HEK293T (cell line): ENCODE data around the gene KRTAP4-9.
"Not testable (repeated sequence)": the region's sequence is repeated elsewhere in the genome, so short reads cannot be mapped to it uniquely, and the experiment has no call there.

Experiments used
- CTCF ChIA-PET: fragments of 350-600 bp; formaldehyde crosslinking; extraction: SDS; loops from one replicate; lab custom pipeline; 2021; ENCODE audit warnings: antibody characterized with exemption, inconsistent platforms; lab: Yijun Ruan, JAX
- POLR2A ChIA-PET: fragments of 350-600 bp; formaldehyde crosslinking; extraction: SDS; loops from one replicate; lab custom pipeline; 2020; ENCODE audit warnings: antibody characterized with exemption, inconsistent platforms; lab: Yijun Ruan, JAX
- DNase-seq: peaks from one replicate; pipeline ENCODE4 v3.0.0; 2012; ENCODE audit warnings: mixed read lengths; ENCODE audit errors: extremely low spot score
- ARNT ChIP-seq: fragments of 450-650 bp; IDR thresholded peaks from 2 replicates; pipeline ENCODE4 v1.6.1; 2017; ENCODE audit warnings: mild to moderate bottlenecking
- BHLHE40 ChIP-seq: fragments of 450-650 bp; IDR thresholded peaks from 2 replicates; pipeline ENCODE4 v1.6.1; 2016; ENCODE audit warnings: mild to moderate bottlenecking, moderate library complexity, borderline replicate concordance
- CTBP1 ChIP-seq: fragments of 450-650 bp; IDR thresholded peaks from 2 replicates; pipeline ENCODE4 v1.6.1; 2016; ENCODE audit warnings: borderline replicate concordance
- ELF4 ChIP-seq: fragments of 450-650 bp; IDR thresholded peaks from 2 replicates; pipeline ENCODE4 v1.6.1; 2017; ENCODE audit warnings: antibody characterized with exemption
- FOXA1 ChIP-seq: fragments of 450-650 bp; IDR thresholded peaks from 2 replicates; pipeline ENCODE4 v1.6.1; 2016; ENCODE audit warnings: mild to moderate bottlenecking
- FOXK2 ChIP-seq: fragments of 450-650 bp; IDR thresholded peaks from 2 replicates; pipeline ENCODE4 v1.6.1; 2016; ENCODE audit warnings: mild to moderate bottlenecking
- FOXM1 ChIP-seq: fragments of 450-650 bp; IDR thresholded peaks from 2 replicates; pipeline ENCODE4 v1.6.1; 2017; ENCODE audit warnings: mild to moderate bottlenecking, borderline replicate concordance
- HDGF ChIP-seq: fragments of 450-650 bp; IDR thresholded peaks from 2 replicates; pipeline ENCODE4 v1.6.1; 2017; ENCODE audit warnings: antibody characterized with exemption, borderline replicate concordance
- L3MBTL2 ChIP-seq: fragments of 450-650 bp; conservative IDR thresholded peaks from 2 replicates; pipeline ENCODE4 v1.6.1; 2016; ENCODE audit warnings: mild to moderate bottlenecking
- LEF1 ChIP-seq: fragments of 450-650 bp; IDR thresholded peaks from 2 replicates; pipeline ENCODE4 v1.6.1; 2017; ENCODE audit warnings: mild to moderate bottlenecking, borderline replicate concordance
- NFRKB ChIP-seq: fragments of 450-650 bp; IDR thresholded peaks from 2 replicates; pipeline ENCODE4 v1.6.1; 2016; ENCODE audit warnings: mild to moderate bottlenecking, moderate library complexity
- PKNOX1 ChIP-seq: fragments of 450-650 bp; IDR thresholded peaks from 2 replicates; pipeline ENCODE4 v1.6.1; 2016
- SP1 ChIP-seq: fragments of 450-650 bp; IDR thresholded peaks from 2 replicates; pipeline ENCODE4 v1.6.1; 2017
- SUZ12 ChIP-seq: fragments of 450-650 bp; IDR thresholded peaks from 2 replicates; pipeline ENCODE4 v1.6.1; 2016; ENCODE audit warnings: mild to moderate bottlenecking
- TARDBP ChIP-seq: fragments of 450-650 bp; IDR thresholded peaks from 2 replicates; pipeline ENCODE4 v1.6.1; 2016
- ZNF384 ChIP-seq: fragments of 450-650 bp; IDR thresholded peaks from 2 replicates; pipeline ENCODE4 v1.6.1; 2016

Gene KRTAP4-9

GRCh38 chr17:41118721-41119120 lies 13.5 kb downstream of the KRTAP4-9 start:
- ChIA-PET POLR2A (no interaction called here), CTCF (no interaction called here)
- TF ChIP-seq L3MBTL2 (no peak), LEF1 (no peak), SUZ12 (no peak), SP1 (no peak), NFRKB (no peak), ELF4 (no peak), BHLHE40 (no peak), CTBP1 (no peak), ARNT (no peak)
- no peak for DNase-seq

GRCh38 chr17:41119696-41120690 lies 14.8 kb downstream of the KRTAP4-9 start:
- CTCF ChIA-PET, POLR2A ChIA-PET, DNase-seq: not testable (repeated sequence)

- ChIA-PET CTCF (no interaction called here), POLR2A (no interaction called here)
- no peak for DNase-seq
- TF ChIP-seq ARNT: no peak
- TF ChIP-seq FOXK2: no peak
- no peak for TF ChIP-seq L3MBTL2
- no peak for TF ChIP-seq TARDBP
Measured at GRCh38 chr17:41121742-41122141, 16.6 kb downstream of the KRTAP4-9 start.

GRCh38 chr17:41123292-41123990 lies 18.3 kb downstream of the KRTAP4-9 start:
- POLR2A ChIA-PET, DNase-seq, CTCF ChIA-PET: not testable (repeated sequence)

GRCh38 chr17:41123991-41124371 lies 18.8 kb downstream of the KRTAP4-9 start, which contains the start of gene KRTAP4-12:
TSS of gene KRTAP4-12 (minus strand) at chr17:41124182. CDS start at chr17:41124122, 60 bp downstream.
- CTCF ChIA-PET, DNase-seq, POLR2A ChIA-PET: not testable (repeated sequence)

- ChIA-PET POLR2A (no interaction called here), CTCF (no interaction called here)
- TF ChIP-seq FOXA1: no peak
- TF ChIP-seq SP1: no peak
- no peak for TF ChIP-seq CTBP1
- TF ChIP-seq FOXM1: no peak
- no peak for TF ChIP-seq ZNF384
- TF ChIP-seq BHLHE40: no peak
- no peak for TF ChIP-seq SUZ12
- TF ChIP-seq L3MBTL2: no peak
- TF ChIP-seq LEF1: no peak
- TF ChIP-seq FOXK2: no peak
- TF ChIP-seq TARDBP: no peak
- no peak for TF ChIP-seq HDGF
- TF ChIP-seq NFRKB: no peak
- no peak for TF ChIP-seq ELF4
- TF ChIP-seq ARNT: no peak
- TF ChIP-seq PKNOX1: no peak
- no peak for DNase-seq
Measured at GRCh38 chr17:41125064-41125463, 19.9 kb downstream of the KRTAP4-9 start.

DNA sequence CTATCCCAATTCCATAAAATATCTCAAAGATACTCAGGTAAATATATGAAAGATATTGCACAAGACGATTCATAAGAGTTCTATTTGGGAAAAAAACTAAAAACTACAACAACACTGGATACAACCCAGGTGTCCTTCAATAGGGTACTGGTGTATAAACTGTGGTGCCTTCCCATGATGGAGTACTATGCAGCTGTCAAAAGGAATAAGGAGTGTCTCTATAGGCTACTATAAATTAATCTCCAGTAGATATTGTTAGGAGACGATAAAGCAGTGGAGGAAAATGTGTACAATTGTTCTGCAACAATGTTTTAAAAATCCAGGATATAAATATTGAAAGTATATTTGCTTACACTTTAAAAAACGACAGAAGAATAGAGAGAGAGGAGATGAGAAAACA lies 21.2 kb downstream of the KRTAP4-9 start:
- DNase-seq: no peak
- CTCF ChIA-PET: no interaction called here
- POLR2A ChIA-PET: no interaction called here
- TF ChIP-seq CTBP1: no peak
- no peak for TF ChIP-seq BHLHE40
- TF ChIP-seq FOXK2: no peak
- TF ChIP-seq PKNOX1: no peak
- TF ChIP-seq SP1: no peak
- no peak for TF ChIP-seq HDGF
- no peak for TF ChIP-seq NFRKB
- TF ChIP-seq LEF1: no peak
- no peak for TF ChIP-seq L3MBTL2
- no peak for TF ChIP-seq ZNF384
- TF ChIP-seq FOXA1: no peak
- TF ChIP-seq ELF4: no peak
- no peak for TF ChIP-seq FOXM1
- no peak for TF ChIP-seq SUZ12
- TF ChIP-seq TARDBP: no peak
- no peak for TF ChIP-seq ARNT
